ENCODE data around the gene TMEM26. TPM values are rescaled to one million over a fixed set of nuclear protein-coding genes. Genes with fewer than 3 reads are reported as not detected.

TMEM26 gene
- total and polyA plus RNA-seq, 9 of the 15 experiments (the other 6 are each of a cell fraction or from before 2014, with no cell fraction given), result not detected

DNA sequence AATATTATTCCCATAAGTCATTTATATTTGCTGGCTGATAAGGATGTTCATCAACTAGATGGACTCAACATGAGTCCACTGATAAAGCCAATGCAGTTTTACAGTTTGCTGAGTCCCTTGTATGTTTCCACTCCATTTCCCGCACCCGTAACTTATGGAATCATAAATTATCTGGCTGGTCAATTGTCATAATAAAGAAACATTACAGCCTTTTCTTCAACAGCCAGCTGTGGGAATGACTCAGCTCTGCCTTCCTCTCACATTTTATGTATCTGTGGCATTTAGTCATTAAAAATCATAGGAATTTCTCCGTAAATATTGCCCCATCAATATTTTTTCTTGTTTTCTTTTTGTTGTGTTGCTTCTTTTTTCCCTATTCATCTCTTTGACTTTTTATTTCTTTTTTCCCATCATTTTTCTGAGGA is 22.3 kb upstream of the TMEM26 start (continued):
- TF ChIP-seq NFE2L1 (tag; IDR thresholded peaks at IDR 0.05; ENCODE audit: borderline replicate concordance, low read depth) (peak; percentile 50; the same call in 1 of the 2 replicates), L3MBTL2 (IDR thresholded peaks at IDR 0.05) (no peak), ZNF174 (CRISPR knock-in tag; IDR thresholded peaks at IDR 0.05) (no peak), POLR2AphosphoS5 (IDR thresholded peaks at IDR 0.05; ENCODE audit: control insufficient read depth, insufficient read depth, low read depth, low read length) (peak; percentile 29; the same call in 1 of the 2 replicates), PML (IDR thresholded peaks at IDR 0.05; ENCODE audit: low read length) (peak; percentile 24; the same call in 1 of the 2 replicates), ZNF316 (IDR thresholded peaks at IDR 0.05) (peak; percentile 82), ZNF140 (CRISPR knock-in tag; IDR thresholded peaks at IDR 0.05) (no peak), HSF4 (CRISPR knock-in tag; IDR thresholded peaks at IDR 0.05; ENCODE audit: borderline replicate concordance) (no peak), TAF9B (IDR thresholded peaks at IDR 0.05; ENCODE audit: partially characterized antibody) (peak; percentile 51), SMARCE1 (IDR thresholded peaks at IDR 0.05) (peak; percentile 82; the same call in 1 of the 2 replicates), ZNF444 (CRISPR knock-in tag; IDR thresholded peaks at IDR 0.05) (peak; percentile 9; the same call in 1 of the 2 replicates), HDAC1 (IDR thresholded peaks at IDR 0.05) (0 out of 4 replicates have a peak, but pooled peaks of 1 of the 2 experiments have one; percentile 13), JUN (IDR thresholded peaks at IDR 0.05; ENCODE audit: borderline replicate concordance, low read depth, low read length) (peak; percentile 41; the same call in 1 of the 2 replicates), JUN (CRISPR knock-in tag; IDR thresholded peaks at IDR 0.05; ENCODE audit: borderline replicate concordance) (no peak), KLF10 (CRISPR knock-in tag; IDR thresholded peaks at IDR 0.05) (no peak), RREB1 (CRISPR knock-in tag; IDR thresholded peaks at IDR 0.05) (no peak), ZNF347 (CRISPR knock-in tag; IDR thresholded peaks at IDR 0.05; ENCODE audit: low read depth) (no peak), RFX5 (IDR thresholded peaks at IDR 0.05; ENCODE audit: low read depth, low read length) (no peak), ESRRA (IDR thresholded peaks at IDR 0.05; ENCODE audit: borderline replicate concordance, low read depth) (no peak), ELK3 (CRISPR knock-in tag; IDR thresholded peaks at IDR 0.05) (no peak), ZC3H4 (CRISPR knock-in tag; IDR thresholded peaks at IDR 0.05; ENCODE audit: borderline replicate concordance) (no peak), POLR2AphosphoS2 (IDR thresholded peaks at IDR 0.05; ENCODE audit: low read length) (no peak)
- TF ChIP-seq, protein P1, sequence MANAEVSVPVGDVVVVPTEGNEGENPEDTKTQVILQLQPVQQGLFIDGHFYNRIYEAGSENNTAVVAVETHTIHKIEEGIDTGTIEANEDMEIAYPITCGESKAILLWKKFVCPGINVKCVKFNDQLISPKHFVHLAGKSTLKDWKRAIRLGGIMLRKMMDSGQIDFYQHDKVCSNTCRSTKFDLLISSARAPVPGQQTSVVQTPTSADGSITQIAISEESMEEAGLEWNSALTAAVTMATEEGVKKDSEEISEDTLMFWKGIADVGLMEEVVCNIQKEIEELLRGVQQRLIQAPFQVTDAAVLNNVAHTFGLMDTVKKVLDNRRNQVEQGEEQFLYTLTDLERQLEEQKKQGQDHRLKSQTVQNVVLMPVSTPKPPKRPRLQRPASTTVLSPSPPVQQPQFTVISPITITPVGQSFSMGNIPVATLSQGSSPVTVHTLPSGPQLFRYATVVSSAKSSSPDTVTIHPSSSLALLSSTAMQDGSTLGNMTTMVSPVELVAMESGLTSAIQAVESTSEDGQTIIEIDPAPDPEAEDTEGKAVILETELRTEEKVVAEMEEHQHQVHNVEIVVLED (CRISPR knock-in tag; IDR thresholded peaks at IDR 0.05), result no peak
